Coronary artery (tissue), 2 donors: ENCODE results near the gene MON1A.

Experiments used
- DNase-seq: peaks from one replicate; pipeline ENCODE4 v3.0.0-alpha.2; 2017; ENCODE audit warnings: low spot score
- H3K27ac ChIP-seq, 2 donors: fragments of 200-600 bp; sonication (generic); one replicate each; pipeline ENCODE4 v1.5.1; 2016 to 2019
- H3K4me3 ChIP-seq: fragments of 200-600 bp; sonication (generic); 2 replicates; pipeline ENCODE4 v1.5.1; 2016; ENCODE audit warnings: mild to moderate bottlenecking, moderate library complexity
- TF ChIP-seq, protein P1 (sequence below): fragments of 200-600 bp; sonication (generic); IDR thresholded peaks from one replicate; pipeline ENCODE4 v1.5.1; 2019; ENCODE audit warnings: antibody characterized with exemption

Gene MON1A

GRCh38 chr3:49916686-49917085 lies 12.9 kb downstream of the MON1A start:
- no peak overlapping the region for H3K27ac ChIP-seq
- H3K4me3 ChIP-seq, result no peak overlapping the region
- no peak for DNase-seq
- TF ChIP-seq, protein P1, sequence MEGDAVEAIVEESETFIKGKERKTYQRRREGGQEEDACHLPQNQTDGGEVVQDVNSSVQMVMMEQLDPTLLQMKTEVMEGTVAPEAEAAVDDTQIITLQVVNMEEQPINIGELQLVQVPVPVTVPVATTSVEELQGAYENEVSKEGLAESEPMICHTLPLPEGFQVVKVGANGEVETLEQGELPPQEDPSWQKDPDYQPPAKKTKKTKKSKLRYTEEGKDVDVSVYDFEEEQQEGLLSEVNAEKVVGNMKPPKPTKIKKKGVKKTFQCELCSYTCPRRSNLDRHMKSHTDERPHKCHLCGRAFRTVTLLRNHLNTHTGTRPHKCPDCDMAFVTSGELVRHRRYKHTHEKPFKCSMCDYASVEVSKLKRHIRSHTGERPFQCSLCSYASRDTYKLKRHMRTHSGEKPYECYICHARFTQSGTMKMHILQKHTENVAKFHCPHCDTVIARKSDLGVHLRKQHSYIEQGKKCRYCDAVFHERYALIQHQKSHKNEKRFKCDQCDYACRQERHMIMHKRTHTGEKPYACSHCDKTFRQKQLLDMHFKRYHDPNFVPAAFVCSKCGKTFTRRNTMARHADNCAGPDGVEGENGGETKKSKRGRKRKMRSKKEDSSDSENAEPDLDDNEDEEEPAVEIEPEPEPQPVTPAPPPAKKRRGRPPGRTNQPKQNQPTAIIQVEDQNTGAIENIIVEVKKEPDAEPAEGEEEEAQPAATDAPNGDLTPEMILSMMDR, result no peak

- no peak overlapping the region for H3K27ac ChIP-seq
- no peak for DNase-seq
- H3K4me3 ChIP-seq, result no peak overlapping the region
- TF ChIP-seq, protein P1, result no peak
These were observed 14.7 kb downstream of the MON1A start for GRCh38 chr3:49914906-49915305.

DNA sequence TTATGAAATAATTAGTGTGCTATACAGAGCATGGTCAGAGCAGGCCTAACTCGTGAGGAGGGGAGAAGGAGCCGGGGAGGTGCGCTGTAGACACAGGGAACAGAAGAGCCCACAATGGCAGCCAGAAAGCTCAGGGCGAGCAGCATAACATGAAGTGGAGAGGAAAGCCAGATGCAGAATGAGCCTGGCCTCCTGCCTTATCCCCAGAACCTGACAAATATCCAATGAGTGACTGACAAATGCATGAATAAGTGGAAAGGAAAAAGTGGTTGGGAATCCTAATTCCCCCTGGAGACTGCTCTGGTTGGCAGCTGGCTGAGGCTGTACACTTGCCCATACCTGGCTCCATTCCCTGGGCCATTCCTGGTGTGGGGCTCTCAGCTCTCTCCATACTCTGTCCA lies 16.7 kb downstream of the MON1A start:
- TF ChIP-seq, protein P1, result no peak
- H3K27ac ChIP-seq, result no peak overlapping the region
- DNase-seq, result no peak
- H3K4me3 ChIP-seq, result no peak overlapping the region

DNA sequence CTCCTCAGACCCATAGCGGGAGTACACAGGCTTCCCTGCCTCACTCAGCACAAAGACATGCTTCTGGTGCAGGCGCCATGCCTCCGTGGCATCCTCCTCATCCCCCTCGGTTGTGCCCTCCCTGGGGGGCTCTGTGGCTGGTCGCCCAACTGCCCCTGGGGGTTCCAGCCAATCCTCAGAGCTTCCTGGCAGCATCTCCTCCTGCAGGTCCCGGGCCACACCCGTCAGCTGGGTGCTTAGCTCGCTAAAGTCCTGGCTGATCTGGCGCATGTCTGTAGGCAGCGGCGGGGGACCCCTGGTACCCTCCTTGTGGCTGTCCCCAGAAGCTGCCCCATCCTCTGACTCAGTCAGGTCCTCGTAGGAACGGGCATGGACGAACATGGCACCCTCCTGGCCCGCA lies 18.0 kb downstream of the MON1A start:
- TF ChIP-seq, protein P1, result no peak
- DNase-seq, result no peak
- Histone ChIP-seq H3K4me3 (no peak overlapping the region), H3K27ac (no peak overlapping the region)

GRCh38 chr3:49911124-49911420 lies 18.5 kb downstream of the MON1A start:
- H3K27ac ChIP-seq, result no peak overlapping the region
- H3K4me3 ChIP-seq, result no peak overlapping the region
- TF ChIP-seq, protein P1, result no peak
- no peak for DNase-seq

GRCh38 chr3:49910409-49911123 lies 19.0 kb downstream of the MON1A start:
- TF ChIP-seq, protein P1, result no peak
- no peak for DNase-seq
- Histone ChIP-seq H3K4me3 (no peak overlapping the region), H3K27ac (no peak overlapping the region)

DNA sequence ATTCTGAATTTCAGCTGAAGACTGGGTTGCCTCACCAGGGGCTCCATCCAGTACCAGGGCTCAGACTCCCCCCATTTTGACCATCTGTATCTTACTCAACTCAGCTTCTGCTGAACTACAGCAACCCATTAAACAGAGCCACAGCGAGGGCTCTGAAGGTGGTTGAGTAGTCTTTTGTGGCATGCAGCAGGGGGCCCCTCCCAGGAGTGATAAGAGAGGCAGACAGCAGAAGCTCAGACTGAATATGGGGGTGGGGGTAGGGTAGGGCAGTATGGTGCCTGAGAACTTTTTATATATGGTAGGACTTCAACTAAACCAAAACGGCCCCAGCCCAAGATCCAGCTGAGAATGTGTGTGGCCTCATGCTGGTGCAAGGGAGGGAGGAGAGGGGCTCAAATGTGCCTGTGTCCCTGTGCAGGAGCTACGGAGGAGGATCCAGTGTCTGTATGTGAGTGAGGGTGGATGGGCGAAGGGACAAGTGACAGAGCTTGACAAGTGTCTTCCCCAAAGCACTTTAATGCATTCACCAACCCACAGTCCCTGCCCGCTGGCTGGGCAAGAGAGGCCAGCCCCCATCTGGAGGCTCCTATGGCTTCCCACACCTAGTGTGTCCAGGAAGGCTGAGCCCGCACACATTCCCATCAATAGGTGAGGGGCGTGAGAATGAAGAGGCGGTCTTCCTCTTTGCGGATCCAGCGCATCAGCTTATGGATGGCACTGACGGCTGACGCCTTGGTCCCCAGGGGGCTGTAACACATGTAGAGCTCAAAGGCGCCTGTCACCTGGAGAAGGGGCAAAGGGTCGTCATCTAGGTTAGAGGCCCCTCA lies 21.0 kb downstream of the MON1A start:
- no peak for DNase-seq
- Histone ChIP-seq H3K27ac (no peak overlapping the region), H3K4me3 (no peak overlapping the region)
- TF ChIP-seq, protein P1, result no peak
